Progenitor cell of endocrine pancreas (in vitro differentiated cells): ENCODE results near the gene ANKS3. TPM values are rescaled to one million over a fixed set of nuclear protein-coding genes. Genes with fewer than 3 reads are reported as not detected.

Experiments used
- DNase-seq: peaks from one replicate; pipeline ENCODE4 v3.0.0; 2021; ENCODE audit warnings: low spot score; ENCODE audit not compliant: unreplicated experiment
- H3K27ac Mint-ChIP-seq: 2 replicates; pipeline ENCODE4 v1.8.0; 2021; ENCODE audit warnings: mild to moderate bottlenecking, moderate library complexity, mixed read lengths
- H3K27me3 Mint-ChIP-seq: 2 replicates; pipeline ENCODE4 v1.8.0; 2021; ENCODE audit warnings: mixed read lengths
- H3K36me3 Mint-ChIP-seq: 2 replicates; pipeline ENCODE4 v1.8.0; 2022; ENCODE audit warnings: mixed read lengths; ENCODE audit not compliant: insufficient read depth
- H3K4me1 Mint-ChIP-seq: 2 replicates; pipeline ENCODE4 v1.8.0; 2021; ENCODE audit warnings: low read depth, mixed read lengths
- H3K4me3 Mint-ChIP-seq: 2 replicates; pipeline ENCODE4 v1.8.0; 2021; ENCODE audit warnings: low read depth, mild to moderate bottlenecking, moderate library complexity, mixed read lengths
- H3K9me3 Mint-ChIP-seq: 2 replicates; pipeline ENCODE4 v1.8.0; 2021; ENCODE audit warnings: low read depth, mixed read lengths
- CTCF ChIP-seq: fragments of 200-600 bp; sonication (generic); IDR thresholded peaks from one replicate; pipeline ENCODE4 v1.5.0; 2021; ENCODE audit warnings: antibody characterized with exemption, mild to moderate bottlenecking; ENCODE audit not compliant: unreplicated experiment
- total RNA-seq: library from RNA; stranded (reverse); gene quantifications from 2 replicates; pipeline ENCODE4 v1.2.1, GENCODE V29; 2021

The ANKS3 gene
- total RNA-seq, 1 donor from 2014 or later, result 45.0 TPM

- peaks cover 15% of the 10 kb centered on the region for H3K4me1 Mint-ChIP-seq
- DNase-seq, result peak; percentile 90
- H3K9me3 Mint-ChIP-seq, result no peaks in the 10 kb centered on the region
- H3K36me3 Mint-ChIP-seq, result no peaks in the 10 kb centered on the region
- H3K27ac Mint-ChIP-seq, result peak overlapping the region; percentile 93
- no peak for TF ChIP-seq CTCF
- peak overlapping the region; percentile 76 for H3K4me3 Mint-ChIP-seq
- H3K27me3 Mint-ChIP-seq, result no peaks in the 10 kb centered on the region
Measured at GRCh38 chr16:4768549-4769305, 34.7 kb upstream of the ANKS3 start.

GRCh38 chr16:4767872-4768548 lies 33.9 kb upstream of the ANKS3 start:
- DNase-seq, result no peak
- no peaks in the 10 kb centered on the region for H3K36me3 Mint-ChIP-seq
- no peaks in the 10 kb centered on the region for H3K27me3 Mint-ChIP-seq
- peak overlapping the region; percentile 76 for H3K4me3 Mint-ChIP-seq
- peaks cover 15% of the 10 kb centered on the region for H3K4me1 Mint-ChIP-seq
- peak overlapping the region; percentile 93 for H3K27ac Mint-ChIP-seq
- no peak for TF ChIP-seq CTCF
- H3K9me3 Mint-ChIP-seq, result no peaks in the 10 kb centered on the region

- Mint-ChIP-seq H3K27ac (peak within 1 kb of the TSS; percentile 95), H3K4me3 (peak within 1 kb of the TSS; percentile 83), H3K9me3 (no peaks in the 10 kb centered on the region), H3K36me3 (no peaks in the 10 kb centered on the region), H3K27me3 (no peaks in the 10 kb centered on the region), H3K4me1 (peaks cover 15% of the 10 kb centered on the region)
- peak; percentile 99 for DNase-seq
- no peak for TF ChIP-seq CTCF
Measured at GRCh38 chr16:4766875-4767628, 33.0 kb upstream of the ANKS3 start, which contains the start of gene ZNF500. TSS of gene ZNF500 (minus strand) at chr16:4767162. CDS start at chr16:4765978, 1,184 bp downstream.

GRCh38 chr16:4765511-4766474 lies 31.7 kb upstream of the ANKS3 start:
- no peak for DNase-seq
- Mint-ChIP-seq H3K9me3 (no peaks in the 10 kb centered on the region), H3K27me3 (no peaks in the 10 kb centered on the region), H3K4me3 (peak overlapping the region; percentile 83), H3K4me1 (peaks cover 15% of the 10 kb centered on the region), H3K36me3 (peaks cover 1% of the 10 kb centered on the region), H3K27ac (peak overlapping the region; percentile 88)
- no peak for TF ChIP-seq CTCF
